ENCODE measurements around the gene GANC.

The GANC gene

DNA sequence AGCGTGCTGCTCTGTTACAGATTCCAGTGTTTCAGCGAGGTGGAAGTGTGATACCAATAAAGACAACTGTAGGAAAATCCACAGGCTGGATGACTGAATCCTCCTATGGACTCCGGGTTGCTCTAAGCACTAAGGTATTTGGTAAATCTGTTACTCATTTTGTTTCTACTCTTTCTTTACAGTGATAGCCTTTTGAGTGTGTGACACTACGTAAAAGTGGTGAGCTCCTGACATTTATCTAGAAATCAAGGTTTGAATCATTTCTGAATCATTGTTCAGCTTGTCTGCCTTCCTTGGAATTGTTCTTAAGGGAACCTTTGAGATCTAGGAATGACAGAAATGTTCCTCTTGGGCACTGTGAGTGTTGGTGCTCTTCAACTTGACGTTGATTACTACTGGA is 75.1 kb downstream of the GANC start:
- no peak for DNase-seq (ENCODE audit: low read depth in 2 of 2)

DNA sequence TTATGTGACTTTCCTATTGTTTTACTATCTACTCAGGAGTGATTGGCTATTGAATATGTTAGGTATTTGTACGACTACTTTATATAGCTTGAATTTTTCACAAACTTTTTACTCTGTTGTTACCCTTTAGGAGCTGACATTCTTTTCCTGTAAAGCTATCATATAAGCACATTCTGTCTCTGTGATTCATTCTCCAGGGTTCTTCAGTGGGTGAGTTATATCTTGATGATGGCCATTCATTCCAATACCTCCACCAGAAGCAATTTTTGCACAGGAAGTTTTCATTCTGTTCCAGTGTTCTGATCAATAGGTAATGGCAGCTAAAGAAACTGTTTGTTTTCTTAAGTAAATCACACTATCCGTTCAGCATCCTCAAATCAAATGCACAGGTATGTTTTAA is 76.2 kb downstream of the GANC start:
- no peak for DNase-seq (ENCODE audit: low read depth in 2 of 2)

DNA sequence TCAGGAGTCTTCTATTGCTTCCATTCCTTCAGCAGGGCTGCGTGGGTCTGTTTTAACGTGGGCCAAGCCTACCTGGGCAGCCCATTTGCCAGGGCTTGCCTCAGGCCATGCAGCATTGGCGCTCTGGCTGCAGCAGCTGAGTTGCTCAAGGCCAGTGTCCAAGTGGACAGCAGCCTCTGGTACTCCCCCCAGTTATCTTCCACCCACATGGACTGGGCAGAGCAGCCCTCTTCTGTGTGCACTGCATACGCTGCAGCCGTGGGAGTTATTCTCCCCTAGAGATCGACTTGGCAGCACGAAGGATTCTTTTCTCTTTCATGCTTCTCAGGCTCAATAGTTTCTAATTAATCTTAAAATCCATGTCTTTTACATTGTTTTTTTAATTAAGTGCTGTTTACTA is 79.4 kb downstream of the GANC start:
- no peak for DNase-seq (ENCODE audit: low read depth in 2 of 2)

DNA sequence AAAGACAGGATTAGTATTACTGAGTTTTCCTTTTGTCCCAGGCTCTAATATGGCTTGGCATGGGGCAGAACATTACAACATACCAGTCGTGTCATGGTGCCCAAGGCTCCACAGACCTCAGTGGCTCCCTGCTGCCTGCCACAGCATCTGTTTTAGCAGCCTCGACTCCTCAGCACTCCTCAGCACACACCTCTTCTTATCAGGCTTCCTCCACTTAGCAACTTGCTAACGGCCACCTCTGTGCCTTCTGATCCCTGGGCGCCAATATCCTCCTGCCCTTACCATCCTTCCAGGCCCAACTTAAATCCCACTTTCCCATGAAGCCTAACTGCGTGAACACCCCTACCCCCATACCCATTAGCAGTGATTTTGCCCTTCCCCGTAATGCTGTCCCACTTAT is 80.1 kb downstream of the GANC start:
- no peak for DNase-seq (ENCODE audit: low read depth in 2 of 2)

DNA sequence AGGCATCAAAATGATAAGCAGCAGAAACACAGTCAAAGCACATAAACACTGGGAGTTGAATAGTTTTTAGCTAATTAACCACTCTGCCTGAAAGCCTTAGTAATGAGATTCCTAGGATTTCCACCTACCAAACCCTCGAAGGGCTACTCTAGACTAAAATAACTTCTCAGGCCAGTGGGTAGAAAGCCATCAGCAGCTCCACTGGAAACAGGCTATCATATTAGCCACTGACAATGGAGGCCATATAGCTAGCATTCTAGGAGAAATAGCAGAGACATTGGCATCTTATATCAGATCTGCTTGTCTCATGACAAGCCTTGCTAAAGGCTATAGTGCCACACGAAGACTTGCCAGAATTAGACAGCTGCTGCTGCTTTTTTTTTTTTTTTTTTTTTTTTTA is 81.8 kb downstream of the GANC start:
- no peak for DNase-seq (ENCODE audit: low read depth in 2 of 2)

DNA sequence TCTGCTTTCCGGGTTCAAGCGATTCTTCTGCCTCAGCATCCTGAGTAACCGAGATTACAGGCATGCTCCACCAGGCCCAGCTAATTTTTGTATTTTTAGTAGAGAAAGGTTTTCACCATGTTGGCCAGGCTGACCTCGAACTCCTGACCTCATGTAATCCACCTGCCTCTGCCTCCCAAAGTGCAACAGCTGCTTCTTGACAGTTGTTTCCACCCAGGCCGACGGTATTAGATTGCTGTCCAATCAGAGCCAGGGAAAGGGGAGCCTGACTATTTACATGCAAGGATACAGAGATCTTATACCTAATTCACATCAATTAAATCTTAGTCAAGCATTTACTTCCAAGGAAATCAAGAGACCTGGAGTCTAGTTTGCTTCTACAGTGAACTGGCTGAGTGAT is 82.3 kb downstream of the GANC start:
- no peak for DNase-seq (ENCODE audit: low read depth in 2 of 2)

DNA sequence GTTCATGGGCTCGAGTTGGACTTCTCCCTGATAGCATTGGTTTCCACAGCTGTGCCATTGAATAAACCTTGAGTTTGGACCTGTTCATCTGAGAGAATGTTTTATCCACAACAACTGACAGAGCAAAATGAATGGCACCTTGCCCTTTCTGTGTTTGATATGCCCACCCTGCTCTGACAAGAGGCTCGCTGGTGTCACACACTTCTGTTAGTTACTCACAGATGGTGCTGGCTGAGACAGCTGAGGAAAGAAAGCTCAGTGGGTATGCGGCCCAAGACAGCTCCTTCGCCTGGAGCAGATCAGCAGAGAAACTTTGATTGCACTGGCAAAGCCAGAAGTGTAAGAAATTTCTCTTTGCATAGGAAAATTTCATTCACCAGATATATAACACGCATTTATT is 83.8 kb downstream of the GANC start:
- no peak for DNase-seq (ENCODE audit: low read depth in 2 of 2)

DNA sequence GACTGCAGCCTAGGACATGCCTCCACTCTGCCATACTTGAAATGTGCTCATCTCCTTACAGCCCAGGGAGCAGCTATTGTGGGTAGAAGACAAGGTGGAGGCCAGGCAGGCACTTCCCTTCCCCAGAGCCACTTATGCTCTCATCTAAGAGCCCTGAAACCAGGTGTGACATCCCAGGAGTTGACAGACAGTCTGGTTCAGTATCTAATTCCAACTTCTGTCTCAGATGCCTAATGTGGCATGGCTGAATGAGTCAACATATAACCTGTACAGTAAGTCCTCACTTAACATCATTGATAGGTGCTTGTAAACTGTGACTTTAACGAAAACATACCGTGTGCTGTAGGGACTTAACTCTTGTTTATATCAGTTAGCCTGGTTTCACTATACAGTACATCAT is 85.1 kb downstream of the GANC start:
- DNase-seq (ENCODE audit: low read depth in 2 of 2) = no peak

DNA sequence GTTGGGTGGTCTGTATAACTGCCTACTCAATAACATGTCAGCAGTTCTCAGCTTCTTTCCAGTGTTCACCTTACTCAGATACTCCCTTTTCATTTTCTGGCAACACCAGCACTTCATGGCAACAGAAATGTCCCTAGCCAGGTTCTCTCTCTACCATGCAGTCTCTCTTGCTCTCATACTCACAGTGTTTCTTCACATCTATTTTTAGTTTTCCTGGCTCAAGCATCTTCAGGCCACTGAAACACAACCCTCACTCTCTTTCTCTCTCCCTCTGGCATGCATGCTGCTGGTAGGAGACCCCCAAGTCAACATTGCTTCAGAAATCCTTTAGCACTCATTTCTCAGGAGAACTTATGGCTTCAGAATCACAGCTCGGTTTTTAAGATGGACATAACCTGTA is 86.2 kb downstream of the GANC start, which contains the start of gene CAPN3:
CAPN3 (plus strand) TSS at position 253 of the 400 bp plus-strand sequence. CDS start 305 bp downstream, outside the sequence.
- DNase-seq (ENCODE audit: low read depth in 2 of 2) = no peak

DNA sequence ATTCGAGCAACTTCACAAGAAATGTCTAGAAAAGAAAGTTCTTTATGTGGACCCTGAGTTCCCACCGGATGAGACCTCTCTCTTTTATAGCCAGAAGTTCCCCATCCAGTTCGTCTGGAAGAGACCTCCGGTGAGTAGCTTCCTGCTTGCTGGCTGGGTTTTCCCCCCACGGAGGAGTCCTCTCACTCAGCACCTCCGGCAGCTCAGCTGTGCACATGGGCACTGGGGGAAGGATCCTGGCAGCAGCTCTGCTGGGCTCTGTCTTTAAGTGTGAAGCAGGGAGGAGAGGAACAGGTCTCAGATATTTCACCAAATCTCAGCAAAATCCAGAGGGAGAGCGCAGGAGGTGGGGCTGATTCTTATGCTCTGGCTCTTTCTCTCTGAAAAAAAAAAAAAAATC is 87.0 kb downstream of the GANC start:
- DNase-seq (ENCODE audit: low read depth in 2 of 2) = no peak

DNA sequence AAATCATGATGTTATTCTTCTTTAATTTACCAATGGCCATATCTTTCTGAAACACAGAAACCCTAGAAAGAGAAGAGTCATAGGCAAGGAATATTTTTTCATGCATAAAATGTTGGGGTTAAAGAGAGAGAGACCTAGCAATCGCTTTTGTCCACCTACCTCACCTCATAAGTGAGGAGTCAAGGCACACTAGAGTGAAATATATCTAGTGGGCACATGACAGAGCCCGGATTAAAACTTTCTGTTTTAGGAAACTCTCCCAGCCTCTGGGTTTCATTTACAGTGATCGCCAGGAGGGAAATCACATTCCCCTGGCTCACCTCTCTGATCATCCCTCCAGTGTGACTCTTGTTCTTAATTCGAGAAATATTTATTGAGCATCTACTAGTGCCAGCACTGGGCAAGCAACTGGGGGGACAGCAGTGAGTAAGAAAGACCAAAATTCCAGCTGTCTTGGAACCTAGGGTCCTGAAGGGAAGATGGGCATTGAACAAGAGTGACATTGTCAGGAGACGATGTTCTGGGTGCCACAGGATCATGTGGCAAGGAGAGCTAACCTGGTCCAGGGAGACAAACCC is 87.6 kb downstream of the GANC start:
- DNase-seq (ENCODE audit: low read depth in 2 of 2) = no peak

DNA sequence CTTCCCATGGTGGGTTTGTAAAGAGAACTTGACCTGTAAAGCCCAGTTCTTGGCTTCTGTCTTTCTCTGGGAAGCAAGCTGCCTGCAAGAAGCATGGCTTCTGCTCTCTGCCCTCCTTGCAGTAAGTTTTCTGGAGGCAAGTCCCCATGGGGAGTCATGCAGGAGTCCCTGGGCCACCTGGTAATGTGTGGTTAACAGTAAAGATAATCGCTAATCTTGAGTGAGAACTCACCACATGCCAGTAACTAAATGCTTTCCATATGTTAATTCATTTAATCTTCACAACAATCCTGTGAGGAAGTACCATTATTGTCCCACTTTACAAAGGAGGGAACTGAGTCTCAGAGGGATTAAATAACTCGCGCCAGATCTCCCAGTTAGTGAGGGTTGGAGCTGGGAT is 90.5 kb downstream of the GANC start:
- DNase-seq (ENCODE audit: low read depth in 2 of 2) = no peak

DNA sequence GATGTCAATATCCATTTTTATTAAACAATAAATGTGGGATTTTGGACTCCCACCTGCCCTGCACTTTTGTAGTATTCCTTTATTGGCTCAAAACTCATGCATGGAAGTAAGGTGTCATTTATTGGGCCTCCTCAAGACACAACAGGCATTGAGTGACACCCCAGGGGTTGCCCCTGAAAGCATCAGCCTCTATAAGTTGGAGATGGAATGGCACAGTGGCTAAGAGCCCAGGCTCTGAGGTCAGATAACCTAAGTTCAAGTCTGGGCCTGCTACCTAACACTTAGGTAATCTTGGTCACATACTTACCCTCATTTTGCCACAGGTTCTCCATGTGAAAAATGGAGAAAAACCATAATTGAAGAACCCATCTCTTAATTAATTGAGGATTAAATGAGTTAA is 90.9 kb downstream of the GANC start:
- no peak for DNase-seq (ENCODE audit: low read depth in 2 of 2)

DNA sequence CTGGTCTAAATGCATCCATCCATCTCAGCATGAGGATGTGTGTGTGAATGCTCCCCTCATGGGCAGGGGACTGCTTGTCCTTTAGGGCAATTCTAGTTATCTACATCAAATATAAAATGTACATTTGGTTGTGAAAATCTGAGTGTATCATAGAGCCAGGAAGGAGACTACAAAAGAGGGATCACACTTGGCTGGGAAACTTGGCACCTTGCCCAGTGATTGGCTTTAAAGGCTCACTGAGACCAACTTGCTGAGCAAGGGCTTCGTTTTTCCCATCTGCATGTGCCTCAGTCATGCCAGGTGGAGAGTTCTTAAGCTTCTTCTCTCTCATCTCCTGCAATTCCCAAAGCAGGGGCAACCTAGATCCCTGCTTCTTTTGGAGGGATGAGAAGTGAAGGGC is 91.5 kb downstream of the GANC start:
- DNase-seq (ENCODE audit: low read depth in 2 of 2) = no peak

DNA sequence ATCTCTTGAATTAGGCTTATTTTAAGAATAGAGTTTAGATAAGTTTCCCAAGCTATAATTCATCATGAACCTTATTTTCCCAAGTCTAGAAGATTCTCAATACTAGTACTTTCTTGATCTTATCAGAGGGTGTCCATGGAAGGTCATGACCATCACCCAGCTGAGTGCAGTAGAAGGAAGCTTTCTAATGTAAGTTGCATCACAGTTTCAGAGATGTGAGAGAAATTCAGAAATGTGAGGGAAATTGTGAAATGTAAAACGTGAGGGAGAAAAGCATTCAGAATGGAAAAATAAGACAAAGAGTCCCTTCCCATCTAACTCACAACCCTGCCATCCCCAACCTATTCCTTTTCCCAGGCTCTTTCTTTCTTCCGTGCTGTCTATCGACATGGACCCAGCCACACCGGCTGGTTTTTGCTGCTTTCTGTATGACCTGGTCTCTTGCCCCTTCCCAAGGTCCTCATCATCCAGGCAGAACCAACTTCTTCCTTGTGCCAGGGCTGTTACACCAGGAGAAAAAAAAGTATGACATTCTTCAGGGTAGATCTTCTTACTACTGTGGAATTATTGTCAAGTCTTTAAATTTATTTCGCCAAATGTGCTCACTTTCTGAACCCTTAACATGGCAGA is 93.0 kb downstream of the GANC start:
- DNase-seq (ENCODE audit: low read depth in 2 of 2) = no peak

DNA sequence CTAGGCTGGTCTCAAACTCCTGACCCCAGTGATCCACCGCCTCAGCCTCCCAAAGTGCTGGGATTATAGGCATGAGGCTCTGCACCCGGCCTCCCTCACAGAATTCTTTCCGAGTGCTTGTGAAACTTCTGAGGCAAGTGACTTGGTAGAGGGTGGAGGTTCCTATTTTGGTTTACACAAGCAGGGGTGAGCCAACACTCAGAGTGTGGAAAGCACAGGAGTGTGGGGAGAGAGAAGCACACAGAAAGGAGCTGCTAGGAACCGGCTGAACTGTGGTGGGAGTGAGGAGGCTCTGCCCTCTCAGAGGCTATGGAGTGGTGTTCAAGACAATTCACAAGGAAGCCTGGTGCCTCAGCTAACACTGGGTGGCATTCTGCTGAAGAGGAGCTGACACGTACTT is 94.0 kb downstream of the GANC start:
- DNase-seq (ENCODE audit: low read depth in 2 of 2) = no peak

DNA sequence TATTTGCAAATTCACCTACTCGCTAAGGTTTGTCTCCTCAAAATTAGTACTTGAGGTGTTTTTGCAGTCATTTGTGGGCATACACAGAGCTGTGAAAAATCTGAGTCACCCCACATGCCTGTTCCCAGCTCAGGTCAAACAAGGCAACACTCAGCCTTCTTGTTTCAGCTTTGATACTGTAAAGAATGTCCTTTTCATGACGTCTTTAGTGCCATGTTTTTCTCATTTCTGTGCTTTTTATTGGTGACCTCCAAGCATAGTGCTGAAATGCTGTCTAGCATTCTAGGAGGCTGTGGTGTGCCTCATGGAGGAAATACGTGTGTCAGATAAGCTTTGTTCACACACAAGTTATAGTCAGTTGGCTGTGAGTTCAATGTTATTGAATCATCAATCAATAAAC is 95.1 kb downstream of the GANC start:
- no peak for DNase-seq (ENCODE audit: low read depth in 2 of 2)

DNA sequence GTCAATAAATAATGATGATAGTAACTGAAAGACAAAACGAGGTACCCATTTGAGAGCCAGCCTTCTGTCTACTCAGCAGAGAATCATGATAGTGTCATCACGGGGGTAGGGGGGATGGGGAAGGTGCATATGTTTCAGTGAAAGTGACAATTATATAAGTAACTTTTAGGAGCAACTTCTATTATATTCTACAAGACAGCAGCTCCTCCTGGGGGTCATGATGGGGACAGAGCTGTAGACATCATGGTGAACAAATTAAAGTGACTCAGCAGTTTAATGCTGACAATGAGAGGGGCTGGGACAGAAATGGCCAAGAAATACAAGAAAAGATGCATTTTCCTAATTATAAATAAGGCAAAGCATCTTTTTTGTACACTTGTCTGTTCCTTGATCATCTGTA is 98.1 kb downstream of the GANC start:
- DNase-seq (ENCODE audit: low read depth in 2 of 2) = no peak

DNA sequence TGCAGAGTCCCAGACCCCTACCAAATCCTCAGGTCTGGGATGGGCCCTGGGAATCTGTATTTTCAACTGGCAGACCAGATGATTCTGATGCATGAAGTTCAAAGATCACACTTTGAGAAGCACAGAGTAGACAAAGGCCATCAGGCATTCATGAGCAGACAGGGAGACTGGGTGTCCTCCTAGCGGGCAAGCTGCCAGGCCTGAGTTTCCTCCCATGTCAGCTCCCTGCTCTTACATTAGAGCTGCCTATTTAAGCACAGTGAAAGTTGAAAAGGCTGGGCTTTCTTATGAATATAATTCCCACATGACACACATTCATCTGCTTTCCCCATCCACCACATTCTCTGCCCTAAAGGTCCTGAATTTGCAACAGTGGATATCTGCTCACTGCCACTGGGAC is 100.3 kb downstream of the GANC start:
- DNase-seq (ENCODE audit: low read depth in 2 of 2) = no peak

DNA sequence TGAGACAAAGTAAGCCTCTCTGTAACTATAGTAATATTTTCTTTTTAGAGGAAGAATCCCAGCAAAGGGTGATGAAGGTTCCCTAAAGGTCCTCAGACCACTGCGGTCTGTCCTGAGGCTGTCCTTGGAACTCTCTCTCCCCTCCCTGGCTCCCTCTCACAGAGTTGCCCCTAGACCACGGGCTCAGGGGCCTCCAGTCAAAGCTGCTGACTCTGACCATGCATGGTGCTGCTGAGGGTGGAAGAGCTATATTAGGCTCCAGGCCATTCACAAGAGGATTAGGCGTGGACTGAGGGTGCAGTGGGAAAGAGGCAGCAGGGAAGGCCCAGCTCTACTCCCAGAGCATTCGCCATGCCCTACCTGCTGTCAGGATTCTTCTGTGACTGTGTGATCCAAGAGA is 100.9 kb downstream of the GANC start:
- DNase-seq (ENCODE audit: low read depth in 2 of 2) = no peak

DNA sequence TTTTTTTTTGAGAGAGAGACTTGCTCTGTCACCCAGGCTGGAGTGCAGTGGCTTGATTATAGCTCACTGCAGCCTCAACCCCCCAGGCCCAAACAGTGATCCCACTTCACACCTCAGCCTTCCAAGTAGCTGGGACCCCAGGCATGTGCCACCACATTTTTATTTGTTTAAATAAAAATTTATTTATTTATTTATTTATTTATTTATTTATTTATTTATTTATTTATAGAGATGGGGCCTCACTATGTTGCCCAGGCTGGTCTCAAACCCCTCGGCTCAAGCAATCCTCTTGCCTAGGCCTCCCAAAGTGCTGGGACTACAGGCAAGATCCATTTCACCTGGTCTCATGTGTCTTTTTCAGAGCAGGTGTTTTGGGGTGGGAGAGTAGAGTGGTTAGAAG is 101.8 kb downstream of the GANC start:
- no peak for DNase-seq (ENCODE audit: low read depth in 2 of 2)

DNA sequence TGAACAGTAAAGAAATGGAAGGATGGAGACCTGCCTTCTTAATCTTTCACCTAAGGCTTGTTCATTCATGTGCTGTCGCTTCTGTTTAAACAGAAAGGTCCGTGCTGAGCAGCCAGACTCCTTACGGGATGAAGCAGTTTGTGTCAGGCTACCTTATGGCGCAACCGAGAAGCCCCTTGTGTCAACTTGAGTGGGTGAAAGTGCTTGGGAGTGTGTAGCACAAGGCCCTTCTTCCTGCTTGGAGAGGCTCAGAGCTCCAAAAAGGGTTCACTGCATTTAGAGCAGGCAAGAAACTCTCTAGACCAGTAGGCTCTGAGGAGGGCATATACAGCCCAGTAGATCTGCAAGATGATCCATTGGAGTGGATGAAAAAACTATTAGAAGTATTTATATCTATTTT is 102.3 kb downstream of the GANC start:
- no peak for DNase-seq (ENCODE audit: low read depth in 2 of 2)

DNA sequence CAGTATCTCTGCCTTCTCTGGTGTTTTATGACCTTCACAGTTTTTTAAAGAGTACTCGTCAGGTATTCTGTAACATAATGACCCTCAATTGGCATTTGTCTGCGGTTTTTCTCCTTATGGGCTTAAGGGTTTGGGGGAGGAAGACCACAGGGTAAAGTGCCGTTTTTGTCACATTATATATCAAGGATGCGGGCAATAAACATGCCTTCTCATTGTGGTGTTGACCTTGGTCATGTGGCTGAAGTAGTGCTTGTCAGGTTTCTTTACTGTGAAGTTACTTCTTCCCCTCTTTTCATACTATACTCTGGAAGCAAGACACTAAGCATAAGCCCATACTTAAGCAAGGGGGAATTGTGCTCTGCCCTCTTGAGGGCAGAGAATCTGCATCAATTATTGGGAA is 102.9 kb downstream of the GANC start:
- no peak for DNase-seq (ENCODE audit: low read depth in 2 of 2)

DNA sequence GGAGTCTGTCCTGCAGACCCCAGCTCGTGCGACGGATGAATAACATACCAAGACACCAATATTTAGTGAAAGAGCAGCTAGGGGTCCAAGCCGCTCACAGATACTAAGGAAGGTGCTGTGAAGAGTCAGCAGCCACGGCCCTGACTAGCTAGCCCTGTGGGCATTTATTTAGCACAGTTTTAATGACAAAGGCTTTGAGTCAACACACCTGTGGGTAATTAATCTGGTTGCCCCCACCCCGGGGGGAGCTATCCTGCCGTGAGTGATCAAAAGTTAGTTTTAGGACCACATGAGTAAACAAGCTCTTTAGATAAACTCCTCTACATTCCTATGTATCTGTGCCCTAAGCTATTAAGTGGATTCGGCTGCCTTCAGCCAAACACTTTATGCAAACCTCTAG is 105.0 kb downstream of the GANC start:
- no peak for DNase-seq (ENCODE audit: low read depth in 2 of 2)

All from activated CD4-positive, alpha-beta T cell treated with anti-CD3 and anti-CD28 coated beads for 24 hours (primary cell).